Fibroblast of skin of left biceps (primary cell): ENCODE results near the gene KPNA6.
A peak's percentile ranks its signal among the peaks of the same experiment; 100 is the strongest.
"Not testable (repeated sequence)": the region's sequence is repeated elsewhere in the genome, so short reads cannot be mapped to it uniquely, and the experiment has no call there.

Experiments used
- DNase-seq, 2 experiments: peaks; one replicate each; pipeline ENCODE4 v3.0.0-alpha.2; 2013; ENCODE audit warnings: low read depth in 2 of 2

The KPNA6 gene

GRCh38 chr1:32100807-32101708 is 6.8 kb upstream of the KPNA6 start:
- peak; percentile 60 to 71 for DNase-seq

DNA sequence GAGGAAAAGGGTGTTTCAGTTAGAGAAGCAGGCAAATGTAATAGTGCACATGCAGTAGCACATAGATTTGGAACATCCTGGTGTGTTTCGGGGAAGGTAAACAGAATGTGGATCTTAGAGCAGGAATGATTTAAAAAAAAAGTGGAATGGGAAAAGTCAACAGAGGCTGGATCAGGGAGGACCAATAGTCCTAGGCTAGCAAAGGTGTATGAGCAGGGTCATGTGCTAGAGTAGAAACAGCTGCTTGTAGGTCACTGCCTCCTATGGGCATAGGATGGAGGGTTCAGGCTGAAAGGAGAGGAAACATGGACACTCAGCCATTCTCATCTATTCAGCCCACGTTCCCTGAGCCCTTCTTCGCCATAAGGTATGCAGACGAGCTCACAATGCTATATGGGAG is 3.7 kb upstream of the KPNA6 start:
- DNase-seq = no peak

DNA sequence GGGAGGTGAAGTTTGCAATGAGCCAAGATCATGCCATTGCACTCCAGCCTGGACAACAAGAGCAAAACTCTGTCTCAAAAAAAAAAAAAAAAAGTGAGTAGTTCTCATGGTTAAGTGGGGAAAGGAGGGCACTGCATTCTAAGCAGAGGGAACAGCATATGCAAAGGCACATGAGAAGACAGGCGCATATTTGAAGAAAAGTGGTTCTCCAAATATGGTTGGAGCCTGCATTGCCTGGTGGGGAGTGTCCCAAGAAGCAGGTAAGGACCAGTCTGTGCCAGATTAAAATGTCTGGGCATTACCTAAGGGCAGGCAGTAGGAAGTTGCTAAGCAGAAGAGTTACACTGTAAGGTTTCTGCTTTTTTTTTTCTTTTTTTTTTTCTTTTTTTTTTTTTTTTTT is 2.5 kb upstream of the KPNA6 start:
- no peak for DNase-seq

- no peak for DNase-seq
Measured at GRCh38 chr1:32106663-32107275, 1.1 kb upstream of the KPNA6 start.

DNA sequence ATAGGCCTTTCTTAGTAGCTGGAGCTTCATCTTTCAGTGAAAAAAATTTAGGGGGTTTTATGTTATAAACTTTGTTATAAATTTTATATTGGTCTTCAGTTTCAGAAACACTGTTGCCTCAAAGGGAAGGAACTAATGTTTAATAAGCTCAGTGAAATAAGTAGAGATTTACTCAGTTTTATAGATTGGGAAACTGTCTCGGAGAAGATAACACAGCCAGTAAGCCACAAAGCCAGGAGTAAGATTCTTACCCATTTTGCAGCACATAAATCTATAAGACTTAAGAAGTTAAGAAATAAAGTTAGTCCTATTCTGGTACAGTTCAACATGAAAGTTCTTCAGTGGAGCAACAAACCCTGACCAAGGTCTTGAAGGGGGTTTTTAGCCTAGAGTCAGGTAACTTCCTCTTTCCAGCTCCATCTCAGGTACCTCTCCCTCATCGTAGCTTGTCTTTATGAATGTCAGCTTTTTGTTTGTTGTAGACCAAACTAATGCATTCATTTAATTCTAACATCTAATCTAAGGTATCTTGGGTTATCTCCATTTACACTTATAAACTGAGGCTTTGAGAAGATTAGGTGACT is 3.3 kb downstream of the KPNA6 start:
- no peak for DNase-seq

- no peak for DNase-seq
Measured at GRCh38 chr1:32111789-32112188, 3.9 kb downstream of the KPNA6 start.

- no peak for DNase-seq
Measured at GRCh38 chr1:32112806-32113375, 5.0 kb downstream of the KPNA6 start.

GRCh38 chr1:32113436-32113835 is 5.6 kb downstream of the KPNA6 start:
- not testable (repeated sequence) for DNase-seq

GRCh38 chr1:32114420-32114819 is 6.6 kb downstream of the KPNA6 start:
- DNase-seq = no peak

DNA sequence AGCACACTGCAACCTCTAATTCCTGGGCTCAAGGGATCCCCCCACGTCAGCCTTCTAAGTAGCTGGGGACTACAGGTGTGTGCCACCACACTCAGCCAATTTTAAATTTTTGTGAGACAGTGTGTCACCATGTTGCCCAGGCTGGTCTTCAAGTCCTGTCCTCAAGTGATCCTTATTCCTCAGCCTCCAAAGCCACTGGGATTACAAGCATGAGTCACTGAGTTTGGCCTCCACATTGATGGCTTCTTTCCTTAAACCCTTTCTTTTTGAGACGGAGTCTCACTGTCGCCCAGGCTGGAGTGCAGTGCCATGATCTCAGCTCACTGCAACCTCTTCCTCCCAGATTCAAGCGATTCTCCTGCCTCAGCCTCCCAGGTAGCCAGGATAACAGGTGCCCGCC is 7.6 kb downstream of the KPNA6 start:
- no peak for DNase-seq

DNA sequence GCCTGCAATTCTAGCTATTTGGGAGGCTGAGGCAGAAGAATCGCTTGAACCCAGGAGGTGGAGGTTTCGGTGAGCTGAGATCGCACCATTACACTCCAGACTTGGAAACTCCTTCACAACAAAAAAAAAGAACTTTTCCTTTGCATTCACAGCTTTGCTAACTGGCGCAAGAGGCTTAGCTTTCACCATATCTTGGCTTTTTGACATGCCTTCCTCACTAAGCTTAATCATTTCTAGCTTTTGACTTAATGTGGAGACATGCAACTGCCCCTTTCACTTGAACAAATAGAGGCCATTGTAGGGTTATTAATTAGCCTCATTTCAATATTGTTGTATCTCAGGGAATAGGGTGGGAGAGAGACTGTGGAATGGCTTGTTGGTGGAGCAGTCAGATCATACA is 8.7 kb downstream of the KPNA6 start:
- DNase-seq = no peak

- no peak for DNase-seq
Measured at GRCh38 chr1:32122151-32122550, 14.3 kb downstream of the KPNA6 start.

DNA sequence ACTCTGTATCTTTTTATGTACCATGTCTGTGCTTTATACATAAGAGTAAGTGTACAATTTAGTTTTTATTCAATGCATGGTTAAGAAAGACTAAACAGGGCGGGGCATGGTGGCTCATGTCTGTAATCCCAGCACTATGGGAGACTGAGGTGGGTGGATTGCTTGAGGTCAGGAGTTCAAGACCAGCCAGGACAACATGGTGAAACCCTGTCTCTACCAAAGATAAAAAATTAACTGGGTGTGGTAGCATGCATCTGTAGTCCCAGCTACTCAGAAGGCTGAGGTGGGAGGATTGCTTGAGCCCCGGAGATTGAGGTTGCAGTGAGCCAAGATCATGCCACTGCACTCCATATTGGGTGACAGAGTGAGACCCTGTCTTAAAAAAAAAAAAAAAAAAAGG is 15.5 kb downstream of the KPNA6 start:
- DNase-seq = not testable (repeated sequence)

- no peak for DNase-seq
Measured at GRCh38 chr1:32125313-32125712, 17.5 kb downstream of the KPNA6 start.

- DNase-seq = no peak
Measured at GRCh38 chr1:32126770-32127169, 18.9 kb downstream of the KPNA6 start.

DNA sequence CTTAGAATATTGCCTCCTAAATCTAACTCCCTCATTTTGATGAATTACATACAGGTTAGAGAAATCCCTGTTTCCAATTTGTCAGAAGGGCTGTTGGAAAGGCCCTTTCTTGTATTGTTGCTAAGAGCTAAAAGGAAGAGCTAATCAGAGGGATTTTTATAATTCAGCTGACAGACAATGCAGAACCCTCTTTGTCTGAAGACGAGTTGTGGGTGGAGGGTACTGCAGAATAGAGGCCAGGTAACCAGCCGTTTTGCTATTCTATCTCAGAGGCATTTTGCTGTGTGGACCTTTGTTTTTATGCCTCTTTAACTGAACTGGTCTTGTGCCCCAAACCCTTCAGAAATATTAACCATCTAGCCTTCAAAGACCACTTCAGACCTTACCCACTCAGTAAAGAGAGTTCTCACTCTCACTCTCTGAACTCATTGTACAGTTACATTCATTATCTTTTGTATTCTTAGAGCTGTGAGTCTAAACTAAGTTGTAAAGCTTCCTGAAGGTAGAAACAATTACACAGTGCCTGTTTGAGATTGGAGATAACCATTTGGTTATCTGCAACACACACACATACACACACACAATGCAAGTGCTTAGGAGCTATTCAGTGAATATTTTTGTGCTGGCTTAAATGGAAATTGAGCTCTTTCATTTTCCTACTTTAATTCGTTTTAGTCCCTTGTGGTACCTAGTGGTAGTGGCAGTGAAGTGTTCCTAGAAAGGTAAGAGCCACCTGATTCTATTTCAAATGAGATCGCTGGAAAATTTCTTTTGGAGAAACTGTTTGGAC is 19.7 kb downstream of the KPNA6 start:
- no peak for DNase-seq

- no peak for DNase-seq
Measured at GRCh38 chr1:32128479-32128878, 20.6 kb downstream of the KPNA6 start.

DNA sequence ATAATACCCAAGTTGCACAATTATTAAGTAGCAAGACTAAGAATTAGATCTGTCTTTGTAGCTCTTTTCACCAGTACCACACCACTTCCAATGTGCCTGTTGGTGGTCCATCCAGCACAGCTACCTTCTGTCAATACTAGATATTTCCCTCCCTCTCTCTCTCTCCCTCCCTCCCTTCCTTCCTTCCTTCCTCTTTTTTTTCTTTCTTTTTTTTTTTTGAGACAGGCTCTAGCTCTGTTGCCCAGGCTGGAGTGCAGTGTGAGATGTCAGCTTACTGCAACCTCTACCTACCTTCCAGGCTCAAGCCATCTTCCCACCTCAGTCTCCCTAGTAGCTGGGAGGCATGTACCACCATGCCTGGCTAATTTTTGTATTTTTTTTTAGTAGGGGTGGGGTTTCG is 21.1 kb downstream of the KPNA6 start:
- DNase-seq = no peak

DNA sequence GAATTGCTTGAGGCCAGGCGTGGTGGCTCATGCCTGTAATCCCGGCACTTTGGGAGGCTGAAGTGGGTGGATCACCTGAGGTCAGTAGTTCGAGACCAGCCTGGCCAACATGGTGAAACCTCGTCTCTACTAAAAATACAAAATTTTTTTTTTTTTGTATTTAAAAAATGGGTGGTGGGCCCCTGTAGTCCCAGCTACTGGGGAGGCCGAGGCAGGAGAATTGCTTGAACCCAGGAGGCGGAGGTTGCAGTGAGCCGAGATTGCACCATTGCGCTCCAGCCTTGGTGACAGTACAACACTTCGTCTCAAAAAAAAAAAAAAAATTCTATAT is 26.1 kb downstream of the KPNA6 start:
- DNase-seq = not testable (repeated sequence)

DNA sequence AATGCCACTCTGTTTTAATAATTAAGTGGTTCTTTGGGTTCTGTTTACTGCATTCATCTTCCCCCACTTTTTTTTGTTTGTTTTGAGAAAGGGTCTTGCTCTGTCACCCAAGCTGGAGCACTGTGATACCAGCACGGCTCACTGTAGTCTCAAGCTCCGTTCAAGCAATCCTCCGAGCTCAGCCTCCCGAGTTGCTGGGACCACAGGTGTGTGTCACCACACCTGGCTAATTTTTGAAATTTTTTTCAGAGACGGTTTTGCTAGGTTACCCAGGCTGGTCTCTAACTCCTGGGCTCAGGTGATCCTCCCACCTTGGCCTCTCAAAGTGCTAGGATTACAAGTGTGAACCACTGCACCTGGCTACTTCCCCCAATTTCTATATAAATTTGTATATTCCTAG is 29.3 kb downstream of the KPNA6 start:
- no peak for DNase-seq

- DNase-seq = no peak
Measured at GRCh38 chr1:32138965-32139364, 31.1 kb downstream of the KPNA6 start.
